ENCODE measurements around the gene ADAMTS16. TPM values are rescaled to one million over a fixed set of nuclear protein-coding genes. Genes with fewer than 3 reads are reported as not detected.

Gene ADAMTS16
- total RNA-seq, 1 donor, result not detected

DNA sequence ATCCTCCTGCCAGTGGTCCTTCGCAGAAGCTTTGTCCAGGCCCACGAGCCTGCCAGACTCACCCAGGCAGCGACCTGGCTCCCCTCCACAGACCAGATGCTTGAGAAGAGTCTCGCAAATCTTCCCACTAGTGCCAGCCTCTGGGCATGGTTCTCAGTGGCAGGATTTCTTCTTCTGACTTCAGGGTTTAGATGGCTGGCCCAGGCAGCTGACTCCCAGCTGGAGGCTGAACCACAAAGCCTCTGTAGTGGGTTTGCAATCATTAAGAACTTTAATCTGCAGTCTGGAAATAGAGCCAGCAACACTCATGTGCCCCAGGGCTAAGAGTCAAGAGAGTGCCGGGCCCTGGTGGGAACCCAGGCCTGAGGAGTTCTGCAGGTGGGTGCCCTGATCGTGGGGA is 191.7 kb downstream of the ADAMTS16 start:
- Histone ChIP-seq H3K27me3 (ENCODE audit: insufficient read depth, low read length) (no peaks in the 10 kb centered on the region), H3K4me3 (ENCODE audit: low read length) (no peak overlapping the region), H3K4me1 (ENCODE audit: insufficient read depth, low read length) (no peaks in the 10 kb centered on the region), H3K9me3 (ENCODE audit: low read depth, low read length) (no peaks in the 10 kb centered on the region)

DNA sequence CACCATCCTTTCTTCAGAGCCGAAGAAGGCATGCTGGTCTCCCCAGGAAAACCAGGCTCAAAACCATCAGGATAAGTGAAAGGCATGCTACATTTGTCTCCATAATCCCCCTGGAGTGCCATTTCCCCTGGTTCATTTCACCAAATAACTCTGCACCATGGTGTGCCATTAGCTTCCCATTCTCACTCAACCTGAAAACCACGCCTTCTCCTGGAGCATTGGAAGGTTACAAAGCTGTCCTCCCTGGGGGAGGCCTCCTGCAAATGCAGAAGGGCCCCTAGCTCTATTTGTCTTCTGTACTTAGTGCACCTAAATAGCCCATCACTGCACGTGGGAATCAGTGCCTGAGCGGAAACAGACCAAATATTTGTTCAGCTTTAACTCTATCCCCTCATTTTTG is 192.2 kb downstream of the ADAMTS16 start:
- Histone ChIP-seq H3K4me1 (ENCODE audit: insufficient read depth, low read length) (no peaks in the 10 kb centered on the region), H3K27me3 (ENCODE audit: insufficient read depth, low read length) (no peaks in the 10 kb centered on the region), H3K9me3 (ENCODE audit: low read depth, low read length) (no peaks in the 10 kb centered on the region), H3K4me3 (ENCODE audit: low read length) (no peak overlapping the region)

DNA sequence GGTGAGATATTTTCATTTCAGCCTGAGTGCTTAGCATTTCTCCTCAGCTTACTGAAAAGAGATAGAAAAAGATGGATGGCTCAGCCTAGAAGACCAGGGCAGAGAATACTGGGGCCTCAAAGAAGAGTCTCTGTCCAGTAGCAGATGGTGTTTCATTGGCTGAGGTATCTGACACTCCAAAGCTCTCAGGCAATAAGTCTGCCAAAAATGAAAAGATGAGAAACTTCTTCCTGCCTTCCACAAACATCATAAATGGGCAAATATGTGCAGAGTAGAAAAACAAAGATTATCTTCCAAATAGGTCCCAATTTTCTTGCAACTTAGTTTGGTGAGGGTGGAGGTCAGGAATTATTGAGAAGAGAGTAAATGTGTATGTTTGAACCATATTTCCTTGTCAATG is 195.0 kb downstream of the ADAMTS16 start:
- no peaks in the 10 kb centered on the region for H3K9me3 ChIP-seq (ENCODE audit: low read depth, low read length)
- no peaks in the 10 kb centered on the region for H3K4me1 ChIP-seq (ENCODE audit: insufficient read depth, low read length)
- no peak overlapping the region for H3K4me3 ChIP-seq (ENCODE audit: low read length)
- H3K27me3 ChIP-seq (ENCODE audit: insufficient read depth, low read length), result no peaks in the 10 kb centered on the region

DNA sequence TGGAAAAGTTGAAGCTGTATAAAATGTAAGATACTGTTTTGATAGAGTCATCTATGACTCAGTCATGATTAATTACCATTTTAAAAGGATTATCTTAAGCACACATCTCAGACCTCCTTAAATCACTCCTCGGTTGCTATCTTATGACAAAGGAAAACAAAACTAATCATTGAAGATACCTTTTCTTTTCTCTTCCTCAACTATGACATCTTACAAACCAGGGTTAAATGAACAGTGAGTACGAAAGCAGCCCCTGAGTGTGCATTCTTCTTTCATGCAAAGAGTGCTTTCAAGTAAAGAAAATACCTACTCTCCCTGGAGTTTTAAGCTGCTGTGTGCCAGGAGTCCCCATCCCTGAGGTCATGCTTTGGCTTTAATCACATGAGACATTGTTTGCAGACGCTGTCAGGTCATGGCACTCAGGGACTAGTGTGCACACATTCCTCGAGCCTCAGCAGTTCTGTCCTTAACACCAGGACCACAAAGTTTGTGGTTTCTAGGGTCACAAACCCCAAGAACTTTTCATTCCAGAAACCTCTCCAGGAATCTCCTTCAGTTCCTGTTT is 195.7 kb downstream of the ADAMTS16 start:
- H3K9me3 ChIP-seq (ENCODE audit: low read depth, low read length), result no peaks in the 10 kb centered on the region
- H3K4me1 ChIP-seq (ENCODE audit: insufficient read depth, low read length), result no peaks in the 10 kb centered on the region
- H3K27me3 ChIP-seq (ENCODE audit: insufficient read depth, low read length), result no peaks in the 10 kb centered on the region
- no peak overlapping the region for H3K4me3 ChIP-seq (ENCODE audit: low read length)

DNA sequence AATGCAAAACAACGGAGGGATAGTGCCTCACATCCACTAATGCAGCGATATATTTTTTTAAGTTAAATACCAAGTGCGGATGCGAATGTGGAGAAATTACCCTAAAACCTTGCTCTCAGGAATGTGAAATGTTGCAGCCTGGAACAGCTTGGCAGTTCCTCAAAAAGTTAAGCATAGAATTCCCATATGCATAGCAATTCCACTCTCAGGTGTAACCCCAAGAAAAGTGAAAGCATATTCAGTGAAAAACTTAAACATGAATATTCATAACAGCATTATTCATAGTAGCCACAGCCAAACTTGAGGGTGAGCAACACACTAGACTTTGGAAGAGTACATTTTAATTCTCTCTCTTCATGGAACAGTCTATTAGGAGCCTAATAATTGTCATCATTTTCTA is 199.1 kb downstream of the ADAMTS16 start:
- Histone ChIP-seq H3K4me1 (ENCODE audit: insufficient read depth, low read length) (no peaks in the 10 kb centered on the region), H3K4me3 (ENCODE audit: low read length) (no peak overlapping the region), H3K9me3 (ENCODE audit: low read depth, low read length) (no peaks in the 10 kb centered on the region), H3K27me3 (ENCODE audit: insufficient read depth, low read length) (no peaks in the 10 kb centered on the region)

DNA sequence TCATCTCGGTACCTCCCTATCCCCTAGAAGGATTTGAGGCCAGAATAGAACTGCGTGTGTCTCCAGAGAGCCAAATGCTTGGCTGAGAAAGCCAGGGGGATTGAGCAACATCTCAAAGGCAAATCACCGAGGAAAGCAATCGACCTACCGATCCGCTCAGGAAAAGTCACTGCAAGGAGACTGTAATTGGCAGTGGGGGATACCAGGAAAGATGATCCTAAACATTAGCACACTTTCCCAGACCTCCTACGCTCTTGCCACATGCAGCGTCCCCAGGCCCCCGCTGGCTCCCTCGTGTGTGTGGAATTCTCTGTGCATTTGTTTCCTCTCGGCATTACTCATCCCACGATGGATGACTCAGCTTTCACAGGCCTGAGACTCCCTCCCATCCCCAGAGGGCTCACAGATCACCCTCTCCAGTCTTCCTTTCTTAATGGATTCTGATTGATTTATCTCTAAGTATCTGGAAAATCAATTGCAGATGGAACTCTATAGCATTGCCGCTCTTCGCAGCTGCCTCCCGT is 200.1 kb downstream of the ADAMTS16 start:
- Histone ChIP-seq H3K4me1 (ENCODE audit: insufficient read depth, low read length) (no peaks in the 10 kb centered on the region), H3K27me3 (ENCODE audit: insufficient read depth, low read length) (no peaks in the 10 kb centered on the region), H3K4me3 (ENCODE audit: low read length) (no peak overlapping the region), H3K9me3 (ENCODE audit: low read depth, low read length) (no peaks in the 10 kb centered on the region)

DNA sequence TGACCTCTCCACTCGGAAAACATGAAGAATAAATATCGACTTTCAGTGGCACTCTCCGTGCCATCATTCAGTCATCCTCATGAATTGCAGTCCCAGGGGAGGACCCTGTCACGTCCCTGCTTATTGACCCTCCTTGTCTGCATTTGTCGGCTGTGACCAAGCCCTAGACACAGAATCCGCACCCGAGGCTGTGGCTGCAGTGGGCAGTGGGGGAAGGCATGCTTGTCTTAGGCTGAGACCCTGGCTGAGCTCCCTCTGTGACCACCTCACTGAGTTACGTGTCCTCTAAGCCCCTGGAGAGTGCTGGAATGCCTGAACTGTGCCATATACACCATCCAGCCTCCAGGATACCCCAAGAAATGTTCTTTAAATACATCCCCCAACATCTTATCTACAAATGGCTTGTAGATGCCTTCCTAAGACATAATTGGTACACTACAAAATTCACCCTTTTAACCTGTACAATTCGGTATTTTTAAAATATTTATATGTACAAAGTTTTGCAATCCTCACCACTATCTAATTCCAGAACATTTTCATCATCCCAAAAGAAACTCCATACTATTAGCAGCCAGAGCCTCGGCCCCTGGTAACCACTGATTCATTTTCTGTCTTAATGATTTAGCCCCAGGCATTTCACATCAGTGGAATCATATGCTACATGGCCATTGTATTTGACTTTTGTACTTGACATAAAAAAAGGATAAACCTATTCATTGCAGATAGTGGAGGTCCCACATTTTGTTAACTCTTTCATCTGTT is 201.6 kb downstream of the ADAMTS16 start:
- no peaks in the 10 kb centered on the region for H3K4me1 ChIP-seq (ENCODE audit: insufficient read depth, low read length)
- no peaks in the 10 kb centered on the region for H3K27me3 ChIP-seq (ENCODE audit: insufficient read depth, low read length)
- H3K4me3 ChIP-seq (ENCODE audit: low read length), result no peak overlapping the region

DNA sequence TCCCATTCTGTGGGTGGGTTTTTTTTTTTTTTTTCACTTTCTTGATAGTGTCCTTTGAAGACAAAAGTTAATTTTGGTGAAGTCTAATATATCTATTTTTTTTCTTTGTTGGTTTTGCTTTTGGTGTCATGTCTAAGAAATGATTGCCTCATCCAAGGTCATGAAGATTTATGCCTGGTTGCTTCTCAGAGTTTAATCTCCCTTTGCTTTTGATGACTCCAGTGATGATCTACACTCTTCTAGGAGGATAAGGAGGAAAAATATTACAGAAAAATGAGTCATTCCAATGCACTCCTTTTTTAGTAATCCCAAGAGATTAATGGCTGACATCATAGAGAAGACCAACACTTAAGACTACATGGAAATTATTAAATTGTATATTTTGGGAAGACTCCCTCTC is 202.7 kb downstream of the ADAMTS16 start:
- H3K9me3 ChIP-seq (ENCODE audit: low read depth, low read length), result no peaks in the 10 kb centered on the region
- H3K27me3 ChIP-seq (ENCODE audit: insufficient read depth, low read length), result no peaks in the 10 kb centered on the region
- H3K4me1 ChIP-seq (ENCODE audit: insufficient read depth, low read length), result no peaks in the 10 kb centered on the region
- no peak overlapping the region for H3K4me3 ChIP-seq (ENCODE audit: low read length)

More for the DNA sequence above, 201.6 kb downstream of the ADAMTS16 start:
- no peaks in the 10 kb centered on the region for H3K9me3 ChIP-seq (ENCODE audit: low read depth, low read length)

DNA sequence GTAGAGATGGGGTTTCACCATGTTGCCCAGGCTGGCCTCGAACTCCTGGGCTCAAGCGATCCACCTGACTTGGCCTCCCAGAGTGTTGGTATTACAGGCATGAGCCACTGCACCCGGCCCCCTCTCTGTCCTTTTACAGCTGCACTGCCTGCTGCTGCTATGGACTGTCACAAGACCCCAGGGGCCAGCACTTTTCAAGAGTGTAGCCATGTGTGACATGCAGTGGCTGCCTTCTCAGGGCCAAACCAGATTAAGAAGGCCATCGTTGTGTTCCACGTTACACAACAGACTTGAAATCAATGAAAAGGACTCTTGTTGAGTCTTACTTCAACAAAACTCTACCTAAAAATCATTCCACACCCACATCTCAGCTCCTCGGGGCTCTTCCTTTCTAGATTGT is 203.4 kb downstream of the ADAMTS16 start:
- Histone ChIP-seq H3K9me3 (ENCODE audit: low read depth, low read length) (no peaks in the 10 kb centered on the region), H3K4me1 (ENCODE audit: insufficient read depth, low read length) (no peaks in the 10 kb centered on the region), H3K4me3 (ENCODE audit: low read length) (no peak overlapping the region), H3K27me3 (ENCODE audit: insufficient read depth, low read length) (no peaks in the 10 kb centered on the region)

DNA sequence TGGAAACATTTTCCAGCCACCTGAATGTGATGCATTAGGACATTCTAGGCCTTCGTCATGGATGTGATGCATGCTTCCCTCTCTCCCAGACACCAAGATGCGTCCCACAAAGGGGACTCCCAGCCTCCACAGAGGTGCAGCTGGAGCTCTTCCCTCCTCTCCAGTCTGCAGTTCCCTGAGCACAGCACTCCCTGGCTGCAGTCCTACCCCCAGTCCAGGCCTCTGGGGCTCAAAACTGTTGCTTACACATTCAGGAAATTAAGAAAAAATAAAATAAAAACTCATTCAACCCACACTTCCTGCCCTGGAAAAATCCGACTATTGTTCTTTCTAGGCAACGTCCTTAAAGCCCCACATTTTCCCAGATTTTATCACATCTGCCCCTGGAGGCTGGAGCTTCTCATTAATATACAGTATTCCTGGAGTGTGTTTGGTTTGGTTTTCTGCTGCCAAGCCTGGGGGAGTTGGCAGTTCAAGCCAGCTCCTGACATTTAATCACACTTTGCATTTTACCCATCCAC is 204.0 kb downstream of the ADAMTS16 start:
- no peak overlapping the region for H3K4me3 ChIP-seq (ENCODE audit: low read length)
- no peaks in the 10 kb centered on the region for H3K27me3 ChIP-seq (ENCODE audit: insufficient read depth, low read length)
- no peaks in the 10 kb centered on the region for H3K9me3 ChIP-seq (ENCODE audit: low read depth, low read length)
- no peaks in the 10 kb centered on the region for H3K4me1 ChIP-seq (ENCODE audit: insufficient read depth, low read length)

DNA sequence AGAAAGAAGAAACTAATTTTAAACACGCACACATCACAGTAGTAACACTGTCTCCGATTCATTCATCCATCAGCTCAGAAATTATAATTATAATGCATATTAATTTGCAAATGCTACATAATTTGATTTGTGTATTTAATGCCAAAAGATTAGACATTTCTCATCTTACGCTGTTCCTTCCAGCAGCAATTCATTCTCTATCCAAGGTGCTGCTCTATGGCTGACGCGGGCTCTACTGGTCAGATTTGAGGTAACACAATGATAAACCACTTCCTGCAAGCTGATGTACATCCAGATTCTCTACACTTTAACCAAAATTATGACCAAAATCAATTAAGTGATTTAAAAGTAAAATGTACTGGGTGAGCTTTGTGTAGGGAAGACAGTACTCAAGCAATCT is 204.5 kb downstream of the ADAMTS16 start:
- Histone ChIP-seq H3K9me3 (ENCODE audit: low read depth, low read length) (no peaks in the 10 kb centered on the region), H3K4me3 (ENCODE audit: low read length) (no peak overlapping the region)

DNA sequence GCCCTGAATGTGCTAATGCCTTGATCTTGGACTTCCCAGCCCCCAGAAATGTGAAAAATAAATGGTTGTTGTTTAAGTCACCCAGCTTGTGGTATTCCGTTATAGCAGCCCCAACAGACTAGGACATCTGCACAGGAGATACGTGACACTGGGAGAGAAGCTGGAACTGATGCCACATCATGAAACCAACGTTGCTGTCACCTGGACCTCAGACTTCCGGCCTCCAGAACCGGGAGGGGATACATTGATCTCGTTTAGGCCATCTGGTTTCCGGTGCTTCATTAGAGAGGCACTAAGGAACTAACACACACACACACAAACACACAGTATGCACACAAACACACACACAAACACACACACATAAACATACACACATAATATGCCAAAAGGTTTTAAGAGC is 207.3 kb downstream of the ADAMTS16 start:
- Histone ChIP-seq H3K27me3 (ENCODE audit: insufficient read depth, low read length) (no peaks in the 10 kb centered on the region), H3K4me1 (ENCODE audit: insufficient read depth, low read length) (no peaks in the 10 kb centered on the region), H3K9me3 (ENCODE audit: low read depth, low read length) (no peaks in the 10 kb centered on the region), H3K4me3 (ENCODE audit: low read length) (no peak overlapping the region)

More for the DNA sequence above, 204.5 kb downstream of the ADAMTS16 start:
- H3K27me3 ChIP-seq (ENCODE audit: insufficient read depth, low read length), result no peaks in the 10 kb centered on the region
- no peaks in the 10 kb centered on the region for H3K4me1 ChIP-seq (ENCODE audit: insufficient read depth, low read length)

DNA sequence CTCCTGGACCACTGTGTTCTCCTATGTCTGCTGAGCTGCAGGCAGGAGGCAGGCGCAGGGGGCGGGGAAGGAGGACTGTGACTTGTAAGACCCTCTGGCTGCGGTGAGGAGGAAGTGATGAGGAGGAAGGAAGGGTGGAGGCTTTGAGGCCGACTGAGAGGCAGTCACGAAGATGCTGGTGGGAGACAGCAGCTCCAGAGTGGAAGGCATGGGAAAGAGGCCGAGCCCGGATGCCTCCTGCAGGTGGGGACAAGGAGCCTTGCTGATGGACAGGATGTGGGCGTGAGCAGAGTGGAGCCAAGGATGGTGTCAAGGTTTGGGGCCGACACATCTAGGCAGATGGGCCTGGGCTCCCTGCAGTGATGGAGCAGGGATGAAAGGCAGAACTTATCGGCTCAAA is 208.0 kb downstream of the ADAMTS16 start:
- H3K4me3 ChIP-seq (ENCODE audit: low read length), result no peak overlapping the region
- no peaks in the 10 kb centered on the region for H3K27me3 ChIP-seq (ENCODE audit: insufficient read depth, low read length)
- no peaks in the 10 kb centered on the region for H3K4me1 ChIP-seq (ENCODE audit: insufficient read depth, low read length)
- H3K9me3 ChIP-seq (ENCODE audit: low read depth, low read length), result no peaks in the 10 kb centered on the region

DNA sequence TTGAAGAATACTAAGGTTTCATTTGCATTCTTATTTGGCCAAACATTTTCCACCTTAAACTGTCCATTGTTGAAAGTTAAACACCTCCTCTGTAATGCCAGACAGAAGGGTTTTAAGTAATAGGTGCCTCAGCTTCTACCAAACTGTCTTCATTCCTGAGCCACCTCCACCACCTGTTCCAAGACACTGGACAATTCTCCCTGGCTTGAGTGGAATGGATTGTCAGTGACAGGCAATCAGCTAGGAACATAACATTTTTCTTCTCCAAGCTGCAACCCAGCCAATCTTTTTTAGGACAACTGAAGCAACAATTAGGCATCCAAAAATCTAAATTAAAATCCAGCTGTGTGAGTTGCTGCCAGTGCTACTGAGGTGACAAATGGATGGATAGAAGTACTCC is 208.4 kb downstream of the ADAMTS16 start:
- H3K4me1 ChIP-seq (ENCODE audit: insufficient read depth, low read length), result no peaks in the 10 kb centered on the region
- no peak overlapping the region for H3K4me3 ChIP-seq (ENCODE audit: low read length)
- no peaks in the 10 kb centered on the region for H3K9me3 ChIP-seq (ENCODE audit: low read depth, low read length)

DNA sequence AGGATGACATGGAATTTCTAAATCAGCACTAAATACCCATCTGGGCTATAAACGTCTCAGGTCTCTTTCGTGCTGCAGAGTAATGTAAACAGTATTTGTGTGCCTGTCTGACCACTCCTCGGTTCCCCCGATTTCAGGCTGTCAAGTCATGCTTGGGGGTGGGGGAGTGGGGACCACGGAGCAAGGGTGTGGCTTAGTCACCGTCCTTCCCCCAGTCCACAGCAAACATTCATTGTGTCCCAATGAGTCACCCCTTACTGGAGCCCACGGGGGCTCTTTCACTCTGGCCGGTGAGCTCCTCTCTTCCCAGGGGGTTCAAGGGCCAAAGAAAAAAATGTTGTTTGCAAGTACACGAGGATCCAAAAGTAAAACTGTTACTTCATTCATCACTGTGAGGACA is 210.0 kb downstream of the ADAMTS16 start:
- no peaks in the 10 kb centered on the region for H3K27me3 ChIP-seq (ENCODE audit: insufficient read depth, low read length)
- H3K4me1 ChIP-seq (ENCODE audit: insufficient read depth, low read length), result no peaks in the 10 kb centered on the region
- H3K4me3 ChIP-seq (ENCODE audit: low read length), result no peak overlapping the region
- H3K9me3 ChIP-seq (ENCODE audit: low read depth, low read length), result no peaks in the 10 kb centered on the region

More for the DNA sequence above, 208.4 kb downstream of the ADAMTS16 start:
- H3K27me3 ChIP-seq (ENCODE audit: insufficient read depth, low read length), result no peaks in the 10 kb centered on the region
